ENCODE measurements around the gene TENT4A.

Gene TENT4A

GRCh38 chr5:6754766-6755165 lies 41.5 kb downstream of the TENT4A start:
- no peak for DNase-seq

- DNase-seq = no peak
Observed at GRCh38 chr5:6755519-6755918, 42.3 kb downstream of the TENT4A start.

GRCh38 chr5:6755941-6756340 lies 42.7 kb downstream of the TENT4A start:
- no peak for DNase-seq

GRCh38 chr5:6757414-6757969 lies 44.3 kb downstream of the TENT4A start:
- DNase-seq = no peak

GRCh38 chr5:6758236-6758635 lies 45.0 kb downstream of the TENT4A start:
- DNase-seq = no peak

DNA sequence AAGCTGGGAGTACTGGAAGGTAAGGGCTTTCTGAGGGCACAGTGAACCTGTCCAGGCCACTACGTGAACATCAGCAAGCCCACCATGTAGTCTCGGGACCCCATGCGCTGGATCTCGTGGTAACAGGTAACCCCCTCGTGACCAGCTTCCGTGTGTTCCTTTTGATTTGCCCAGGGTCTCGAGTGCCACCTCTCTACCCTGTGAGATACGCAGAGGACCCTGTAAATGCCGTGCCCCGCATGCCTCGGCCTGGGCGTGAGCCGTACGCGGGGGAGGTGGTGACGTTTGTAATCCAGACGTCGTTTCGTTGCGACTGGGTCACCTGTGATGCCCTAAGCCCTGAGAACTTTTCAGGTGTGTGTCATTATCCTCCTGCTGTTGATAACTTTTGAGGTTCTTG lies 45.5 kb downstream of the TENT4A start:
- no peak for DNase-seq

DNA sequence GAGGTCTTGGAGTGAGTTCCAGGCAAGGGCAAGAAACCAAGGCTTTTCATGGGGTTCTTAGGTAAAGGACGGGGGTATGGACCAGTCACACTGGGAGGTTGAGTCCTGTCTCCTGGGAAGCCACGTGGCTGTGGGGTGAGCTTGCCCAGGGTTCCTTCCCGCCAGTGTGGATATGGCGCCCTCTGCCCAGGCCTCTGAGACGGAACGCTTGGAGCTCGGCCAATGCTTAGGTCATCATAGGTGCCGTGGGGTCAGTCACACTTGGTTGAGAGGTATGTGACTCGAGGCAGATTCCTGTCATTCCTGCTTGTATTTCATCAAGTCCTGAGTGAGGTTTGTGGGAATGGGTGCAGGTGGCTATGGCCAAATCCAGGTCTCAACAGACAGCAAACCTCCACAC lies 46.2 kb downstream of the TENT4A start:
- no peak for DNase-seq

DNA sequence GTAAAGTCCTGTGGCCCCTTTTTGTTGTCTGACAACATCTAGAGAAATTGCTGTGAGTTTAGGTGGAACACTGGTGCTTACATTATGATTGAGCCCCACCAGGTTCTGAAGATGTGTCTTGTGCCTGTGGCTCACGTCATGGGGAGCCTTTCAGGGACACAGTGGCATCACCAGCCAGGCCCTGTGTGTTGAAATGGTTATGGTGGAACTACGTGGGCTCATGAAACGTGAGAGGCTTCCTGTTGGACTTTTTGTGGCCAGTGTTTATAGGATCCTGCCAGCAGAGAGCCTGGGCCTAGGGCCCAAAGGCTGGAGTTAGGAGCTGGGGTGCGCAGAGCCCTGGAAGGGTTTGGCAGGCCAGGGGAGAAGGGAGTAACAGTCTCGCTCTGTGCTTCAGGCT lies 46.8 kb downstream of the TENT4A start:
- DNase-seq = no peak

DNA sequence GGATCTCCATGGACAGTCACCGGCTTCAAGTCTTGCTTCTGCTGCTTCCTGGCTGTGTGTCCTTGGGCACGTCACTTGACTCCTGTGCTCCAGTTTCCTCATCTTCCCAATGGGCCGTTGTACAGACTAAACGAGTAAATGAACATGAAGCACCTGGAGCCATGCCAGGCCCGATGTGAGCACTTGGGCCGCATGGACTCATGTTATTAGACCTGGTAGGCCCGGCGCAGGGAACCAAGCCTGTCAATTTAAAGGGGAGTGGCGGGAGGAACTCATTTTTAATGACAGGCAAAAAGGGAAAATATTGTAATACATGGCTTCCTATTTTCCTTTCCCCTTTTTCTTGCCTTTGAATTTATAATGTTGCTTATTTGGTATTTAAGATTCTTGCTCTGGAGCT lies 47.5 kb downstream of the TENT4A start:
- DNase-seq = no peak

- DNase-seq = no peak
Observed at GRCh38 chr5:6761333-6761732, 48.1 kb downstream of the TENT4A start.

DNA sequence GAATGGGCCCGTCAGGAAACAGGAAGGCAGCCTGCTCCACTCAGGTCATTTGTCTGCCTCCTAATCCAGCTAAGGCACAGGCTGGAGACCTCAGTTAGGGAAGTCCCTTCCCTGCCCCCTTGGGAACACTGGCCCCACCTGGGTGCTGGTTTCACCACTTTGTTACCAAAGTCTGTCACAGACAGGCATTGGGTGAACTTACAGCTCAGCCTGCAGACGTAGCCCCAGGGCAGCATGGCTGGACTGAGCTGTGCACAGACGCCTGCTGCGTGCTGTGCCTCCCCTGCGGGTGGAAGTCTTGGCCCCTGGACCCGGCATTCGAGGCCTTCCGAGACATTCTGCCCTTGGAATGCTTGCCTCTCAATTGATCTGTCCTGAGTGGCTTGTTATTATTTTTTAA lies 48.9 kb downstream of the TENT4A start:
- no peak for DNase-seq

DNA sequence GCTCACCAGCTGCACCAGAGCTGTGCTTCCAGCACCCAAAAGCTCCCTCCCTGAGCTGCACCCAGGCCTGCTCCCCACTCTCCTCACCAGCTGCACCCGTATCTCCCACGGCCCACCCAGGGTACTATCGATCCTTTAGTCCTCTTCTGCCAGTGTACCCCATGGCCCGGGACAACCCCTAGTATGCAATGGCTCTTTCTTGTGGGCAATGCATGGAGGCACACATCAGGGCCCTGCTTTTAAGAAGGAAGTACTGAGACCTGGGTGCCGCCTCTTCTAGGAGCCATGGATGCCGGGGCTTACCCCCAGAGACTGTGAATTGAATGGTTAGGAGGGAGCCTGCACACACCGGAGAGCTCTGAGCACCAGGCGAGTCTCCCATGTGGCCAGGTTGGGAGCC lies 49.5 kb downstream of the TENT4A start:
- DNase-seq = no peak

DNA sequence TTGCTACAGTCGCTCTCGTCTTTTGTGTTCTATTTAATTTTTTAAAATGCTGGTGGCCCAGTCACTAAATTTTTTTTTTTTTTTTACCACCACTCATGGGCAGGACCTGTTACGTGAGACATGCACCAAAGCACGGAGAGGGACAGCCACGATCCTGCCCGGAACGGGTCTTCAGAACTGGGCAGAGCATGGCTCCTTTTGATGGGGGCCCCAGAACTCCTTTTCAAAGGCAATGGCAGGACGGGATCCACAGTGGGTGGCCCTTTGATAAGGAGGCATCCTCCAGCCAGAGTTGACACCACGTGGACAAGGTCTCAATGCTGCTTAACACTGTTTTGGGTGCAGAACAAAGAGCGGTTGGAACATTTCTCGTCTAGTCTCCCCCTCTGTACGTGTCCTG lies 50.0 kb downstream of the TENT4A start:
- DNase-seq = no peak

GRCh38 chr5:6765612-6766525 lies 52.6 kb downstream of the TENT4A start:
- DNase-seq = peak; percentile 7

DNA sequence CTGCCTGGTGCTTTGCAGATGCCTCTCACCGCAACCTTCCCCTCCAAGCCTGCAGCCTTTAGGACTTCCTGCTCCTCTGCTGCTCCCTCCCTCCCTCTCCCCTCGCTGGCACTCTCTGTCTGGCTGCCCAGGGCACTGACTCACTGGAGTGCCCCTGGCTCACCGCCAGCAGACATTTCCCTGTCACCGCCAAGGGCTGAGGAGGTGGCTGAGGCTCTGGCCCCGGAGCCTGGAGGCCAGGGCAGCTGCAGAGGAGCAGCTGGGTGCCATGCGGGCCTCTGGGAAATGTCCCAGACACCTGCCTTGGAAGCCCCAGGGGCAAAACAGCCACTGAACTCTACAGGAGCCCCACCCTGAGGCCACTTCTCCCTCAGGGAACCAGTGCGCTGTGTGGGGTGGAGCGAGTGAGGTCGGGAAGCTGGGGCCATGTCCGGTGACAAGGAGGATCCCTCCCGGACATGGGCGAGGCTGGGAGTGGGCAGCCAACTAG lies 53.4 kb downstream of the TENT4A start:
- DNase-seq = peak; percentile 44

- DNase-seq = no peak
Observed at GRCh38 chr5:6767481-6768063, 54.3 kb downstream of the TENT4A start.

DNA sequence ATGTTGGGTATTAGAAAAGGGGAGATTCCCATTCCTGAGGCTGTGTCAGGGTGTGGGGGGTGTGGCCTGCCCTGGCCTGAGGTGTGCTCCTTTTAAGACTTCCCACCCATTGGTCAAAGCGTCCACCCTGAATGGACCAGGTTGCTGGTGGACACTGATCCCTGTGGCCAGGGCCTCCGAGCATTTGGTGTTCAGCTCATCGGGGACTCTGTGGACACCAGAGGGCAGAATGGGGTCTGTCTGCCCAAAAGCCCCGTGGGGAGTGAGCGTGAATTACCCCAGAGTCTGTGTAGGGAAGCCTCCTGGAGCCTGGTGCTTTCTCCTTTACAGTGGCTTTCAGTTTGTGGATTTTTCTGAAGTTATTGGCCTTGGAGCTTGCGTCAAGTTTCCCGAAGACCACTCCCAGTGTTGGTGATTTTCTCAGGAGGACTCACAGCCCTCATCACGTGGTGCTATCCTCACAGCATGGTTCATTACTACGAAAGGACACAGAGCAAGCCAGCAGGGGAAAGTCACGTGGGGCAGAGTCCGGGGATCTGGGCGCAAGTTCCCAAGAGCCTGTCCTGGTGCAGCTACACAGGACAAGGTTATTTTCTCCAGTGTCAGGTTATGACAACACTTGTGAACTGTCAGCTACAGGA lies 55.5 kb downstream of the TENT4A start:
- DNase-seq = no peak

DNA sequence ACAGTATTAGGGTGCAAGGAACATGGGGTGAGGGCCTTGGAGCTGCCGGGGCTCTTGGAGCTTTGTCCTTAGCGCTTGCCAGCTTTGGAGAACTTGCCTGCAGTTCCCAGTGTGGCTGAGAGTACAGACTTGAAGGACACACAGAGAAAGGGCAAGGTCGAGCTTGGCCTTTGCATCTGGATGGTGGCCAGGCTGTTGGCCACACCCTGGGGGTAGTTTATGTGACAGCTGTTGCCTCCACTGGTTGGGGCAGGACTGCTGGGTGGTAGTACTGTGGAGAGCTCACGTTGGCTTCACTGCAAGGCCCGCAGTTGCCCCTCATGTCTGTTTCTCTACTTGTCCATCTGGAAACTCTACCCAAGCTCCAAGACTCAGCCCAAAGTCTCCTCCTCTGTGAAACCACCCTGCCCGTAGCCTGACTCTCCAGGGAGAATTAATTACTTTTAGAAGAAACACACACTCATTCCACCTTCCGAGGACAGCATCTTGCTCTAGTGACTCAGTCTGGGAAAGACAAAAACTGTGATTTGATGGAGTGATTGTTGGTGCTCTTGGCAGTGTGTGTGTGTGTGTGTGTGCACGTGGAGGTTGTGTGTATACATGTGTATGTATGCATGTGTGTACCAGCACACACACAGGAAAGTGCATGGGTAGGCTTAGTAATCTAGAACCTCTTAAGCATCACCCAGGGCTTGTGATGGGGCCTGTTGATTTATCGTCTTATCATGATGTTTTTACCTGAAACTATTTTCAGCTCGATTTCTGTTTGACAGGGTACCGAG lies 57.8 kb downstream of the TENT4A start:
- no peak for DNase-seq

GRCh38 chr5:6772886-6773285 lies 59.7 kb downstream of the TENT4A start:
- no peak for DNase-seq

DNA sequence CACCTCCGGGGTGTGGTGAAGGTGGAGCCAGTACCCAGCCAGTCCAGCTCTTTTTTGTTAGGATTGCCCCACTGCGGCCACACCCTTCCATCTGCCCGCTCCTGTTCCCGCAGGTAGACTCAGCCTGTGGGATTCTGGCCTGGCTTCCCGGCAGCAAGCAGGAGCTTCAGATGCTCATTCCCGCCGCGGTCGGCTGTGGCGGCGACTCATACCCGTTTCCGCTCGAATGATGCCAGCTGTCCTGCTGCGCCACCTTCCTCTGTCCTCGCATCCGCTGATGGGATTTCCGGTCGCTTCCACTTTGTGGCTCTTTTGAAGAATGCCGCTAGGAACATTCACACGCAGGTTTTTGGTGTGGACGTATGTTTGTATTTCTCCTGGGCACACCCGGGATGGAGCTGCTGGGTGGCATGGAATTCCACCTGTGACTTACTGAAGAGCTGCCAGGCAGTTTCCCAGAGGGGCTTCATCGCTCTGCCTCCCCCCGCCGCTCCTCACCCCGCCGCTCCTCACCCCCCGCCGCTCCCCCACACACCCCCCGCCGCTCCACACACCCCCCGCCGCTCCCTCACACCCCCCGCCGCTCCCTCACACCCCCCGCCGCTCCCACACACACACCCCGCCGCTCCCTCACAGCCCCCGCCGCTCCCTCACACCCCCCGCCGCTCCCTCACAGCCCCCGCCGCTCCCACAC lies 60.3 kb downstream of the TENT4A start:
- peak; percentile 12 for DNase-seq

DNA sequence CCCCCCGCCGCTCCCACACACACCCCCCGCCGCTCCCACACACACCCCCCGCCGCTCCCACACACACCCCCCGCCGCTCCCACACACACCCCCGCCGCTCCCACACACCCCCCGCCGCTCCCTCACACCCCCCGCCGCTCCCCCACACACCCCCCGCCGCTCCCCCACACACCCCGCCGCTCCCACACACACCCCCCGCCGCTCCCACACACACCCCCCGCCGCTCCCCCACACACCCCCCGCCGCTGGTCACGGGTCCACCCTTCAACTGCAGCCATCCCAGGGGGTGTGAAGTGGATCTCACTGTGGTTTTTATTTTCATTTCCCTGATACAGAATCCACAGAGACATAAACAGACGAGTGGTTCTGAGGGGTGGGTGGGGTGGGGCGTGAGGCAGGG lies 61.0 kb downstream of the TENT4A start:
- DNase-seq = peak; percentile 14

- DNase-seq = no peak
Observed at GRCh38 chr5:6774721-6775204, 61.5 kb downstream of the TENT4A start.

Measured in amniotic stem cell (primary cell).